KMS-11 (cell line): Measurements from ENCODE around the gene HS3ST3A1.

Experiments
- H2AFZ ChIP-seq: fragments of 200-600 bp; sonication (generic); 2 replicates; pipeline ENCODE4 v1.6.1; 2016; ENCODE audit warnings: antibody characterized with exemption, mixed run types, low read depth
- H3K27ac ChIP-seq: fragments of 200-600 bp; sonication (generic); 2 replicates; pipeline ENCODE4 v1.6.1; 2016; ENCODE audit warnings: mild to moderate bottlenecking, mixed run types
- H3K27me3 ChIP-seq: fragments of 200-600 bp; sonication (generic); 2 replicates; pipeline ENCODE4 v1.6.1; 2017; ENCODE audit warnings: mild to moderate bottlenecking, low read depth, mixed run types, moderate library complexity; ENCODE audit not compliant: insufficient read depth
- H3K36me3 ChIP-seq: fragments of 200-600 bp; sonication (generic); 2 replicates; pipeline ENCODE4 v1.6.1; 2017; ENCODE audit warnings: mild to moderate bottlenecking, mixed run types; ENCODE audit not compliant: insufficient read depth
- H3K4me1 ChIP-seq: fragments of 200-600 bp; sonication (generic); 2 replicates; pipeline ENCODE4 v1.6.1; 2016; ENCODE audit warnings: mild to moderate bottlenecking, low read depth, mixed run types; ENCODE audit not compliant: poor library complexity, severe bottlenecking
- H3K4me2 ChIP-seq: fragments of 200-600 bp; sonication (generic); 2 replicates; pipeline ENCODE4 v1.7.0; 2016; ENCODE audit warnings: mild to moderate bottlenecking, mixed run types
- H3K4me3 ChIP-seq: fragments of 200-600 bp; sonication (generic); IDR thresholded peaks from 2 replicates; pipeline ENCODE4 v1.6.1; 2017; ENCODE audit warnings: low read depth, low read length, mixed read lengths; ENCODE audit not compliant: insufficient read depth
- H3K79me2 ChIP-seq: fragments of 200-600 bp; sonication (generic); 2 replicates; pipeline ENCODE4 v1.6.1; 2016; ENCODE audit warnings: low read depth, mixed run types; ENCODE audit not compliant: insufficient read depth
- H3K9ac ChIP-seq: fragments of 200-600 bp; sonication (generic); 2 replicates; pipeline ENCODE4 v1.6.1; 2016; ENCODE audit warnings: mild to moderate bottlenecking, mixed run types
- H4K20me1 ChIP-seq: fragments of 200-600 bp; sonication (generic); 2 replicates; pipeline ENCODE4 v1.6.1; 2016; ENCODE audit warnings: mild to moderate bottlenecking, mixed run types; ENCODE audit not compliant: insufficient read depth
- TF ChIP-seq, protein P1 (sequence below): fragments of 200-600 bp; sonication (generic); conservative IDR thresholded peaks from 2 replicates; pipeline ENCODE4 v1.6.1; 2017; ENCODE audit warnings: low read depth, mild to moderate bottlenecking, antibody characterized with exemption, low read length, moderate library complexity, mixed read lengths

HS3ST3A1 gene

DNA sequence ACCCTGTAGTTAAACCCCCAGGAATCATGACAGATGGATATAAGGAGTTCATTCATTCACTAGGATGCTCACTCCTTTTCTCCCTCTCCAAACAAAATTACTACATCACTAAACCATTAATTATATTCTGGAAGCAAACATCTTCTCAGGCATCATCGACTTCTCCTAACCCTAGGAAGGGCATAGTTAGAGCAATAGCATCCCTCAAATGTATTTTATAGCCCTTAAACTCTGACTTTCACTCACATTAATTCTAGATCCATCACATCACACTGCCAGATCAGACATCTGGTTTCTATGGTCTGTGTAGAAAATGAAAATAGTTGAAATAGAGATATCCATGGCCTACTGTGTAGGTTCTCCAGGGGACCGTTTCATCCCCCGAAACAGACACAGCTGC, 143.9 kb downstream of the HS3ST3A1 start:
- H2AFZ ChIP-seq, result no peak overlapping the region
- no peaks in the 10 kb centered on the region for H3K36me3 ChIP-seq
- H3K27me3 ChIP-seq, result no peaks in the 10 kb centered on the region
- H4K20me1 ChIP-seq, result no peaks in the 10 kb centered on the region
- TF ChIP-seq, protein P1, sequence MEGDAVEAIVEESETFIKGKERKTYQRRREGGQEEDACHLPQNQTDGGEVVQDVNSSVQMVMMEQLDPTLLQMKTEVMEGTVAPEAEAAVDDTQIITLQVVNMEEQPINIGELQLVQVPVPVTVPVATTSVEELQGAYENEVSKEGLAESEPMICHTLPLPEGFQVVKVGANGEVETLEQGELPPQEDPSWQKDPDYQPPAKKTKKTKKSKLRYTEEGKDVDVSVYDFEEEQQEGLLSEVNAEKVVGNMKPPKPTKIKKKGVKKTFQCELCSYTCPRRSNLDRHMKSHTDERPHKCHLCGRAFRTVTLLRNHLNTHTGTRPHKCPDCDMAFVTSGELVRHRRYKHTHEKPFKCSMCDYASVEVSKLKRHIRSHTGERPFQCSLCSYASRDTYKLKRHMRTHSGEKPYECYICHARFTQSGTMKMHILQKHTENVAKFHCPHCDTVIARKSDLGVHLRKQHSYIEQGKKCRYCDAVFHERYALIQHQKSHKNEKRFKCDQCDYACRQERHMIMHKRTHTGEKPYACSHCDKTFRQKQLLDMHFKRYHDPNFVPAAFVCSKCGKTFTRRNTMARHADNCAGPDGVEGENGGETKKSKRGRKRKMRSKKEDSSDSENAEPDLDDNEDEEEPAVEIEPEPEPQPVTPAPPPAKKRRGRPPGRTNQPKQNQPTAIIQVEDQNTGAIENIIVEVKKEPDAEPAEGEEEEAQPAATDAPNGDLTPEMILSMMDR, result no peak
- H3K4me3 ChIP-seq, result no peak overlapping the region
- H3K4me1 ChIP-seq, result no peaks in the 10 kb centered on the region
- H3K79me2 ChIP-seq, result no peaks in the 10 kb centered on the region
- no peak overlapping the region for H3K27ac ChIP-seq
- H3K4me2 ChIP-seq, result no peak overlapping the region
- no peak overlapping the region for H3K9ac ChIP-seq
